Activated T-helper 9 cell treated with anti-CD3 and anti-CD28 coated beads, Interleukin-2, amount 50 U/mL, for 16 hours (primary cell): Measurements from ENCODE around the gene RBM19.
"Not testable (repeated sequence)": the region's sequence is repeated elsewhere in the genome, so short reads cannot be mapped to it uniquely, and the experiment has no call there.

Experiments used
- DNase-seq: peaks from one replicate; pipeline ENCODE4 v3.0.0-alpha.2; 2020; ENCODE audit warnings: low read depth

RBM19 gene

DNA sequence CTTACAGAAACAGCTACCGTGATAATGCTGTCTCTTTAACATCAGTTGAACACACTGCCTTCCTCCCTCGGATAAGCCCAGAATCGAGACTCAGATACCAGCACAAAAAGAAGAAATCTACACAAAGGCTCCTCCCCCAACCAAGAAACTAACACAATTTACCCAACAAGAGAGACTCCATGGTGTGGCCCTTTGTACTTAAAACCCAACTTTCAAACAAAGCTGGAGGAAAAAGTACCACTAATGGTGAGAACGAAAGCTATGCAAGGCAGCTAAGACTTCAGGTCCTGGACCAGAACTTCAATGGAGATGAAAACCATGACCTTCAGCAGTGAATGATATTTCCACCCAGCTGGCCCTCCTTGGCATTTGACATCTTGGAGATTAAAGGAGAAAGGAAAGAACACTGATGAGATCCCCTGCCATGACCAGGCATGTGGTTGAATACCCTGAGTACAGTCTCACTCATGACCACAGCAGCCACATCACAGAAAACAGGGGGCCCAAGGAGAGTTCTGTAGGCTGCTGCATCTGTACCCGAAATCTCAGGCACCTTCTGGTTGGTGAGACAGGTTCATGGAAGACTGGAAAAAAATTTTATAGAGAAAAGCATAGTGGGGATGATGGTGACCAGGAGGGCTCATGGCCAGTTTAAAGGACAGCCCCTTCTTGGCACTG is 36.7 kb downstream of the RBM19 start:
- DNase-seq: no peak

GRCh38 chr12:113926788-113927187 is 39.3 kb downstream of the RBM19 start:
- DNase-seq: no peak

DNA sequence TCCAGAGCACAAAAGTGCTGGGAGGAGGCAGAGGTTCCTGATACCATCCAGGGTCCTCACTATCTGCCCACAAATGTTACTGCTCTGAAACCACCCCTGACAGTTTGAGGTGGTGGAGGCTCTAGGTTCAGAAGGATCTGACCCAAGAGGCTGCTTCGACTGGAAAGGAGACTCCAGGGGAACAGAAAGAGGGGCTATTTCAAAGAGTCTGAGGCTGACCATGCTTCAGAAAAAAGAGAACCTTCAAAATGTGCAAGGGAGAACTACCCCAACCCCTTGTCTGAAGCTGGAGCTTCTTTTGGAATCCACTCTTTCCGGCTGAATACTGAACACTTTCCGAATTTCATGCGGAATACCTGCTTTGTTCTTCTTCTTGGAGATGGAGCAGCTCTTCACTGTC is 41.8 kb downstream of the RBM19 start:
- DNase-seq: no peak

DNA sequence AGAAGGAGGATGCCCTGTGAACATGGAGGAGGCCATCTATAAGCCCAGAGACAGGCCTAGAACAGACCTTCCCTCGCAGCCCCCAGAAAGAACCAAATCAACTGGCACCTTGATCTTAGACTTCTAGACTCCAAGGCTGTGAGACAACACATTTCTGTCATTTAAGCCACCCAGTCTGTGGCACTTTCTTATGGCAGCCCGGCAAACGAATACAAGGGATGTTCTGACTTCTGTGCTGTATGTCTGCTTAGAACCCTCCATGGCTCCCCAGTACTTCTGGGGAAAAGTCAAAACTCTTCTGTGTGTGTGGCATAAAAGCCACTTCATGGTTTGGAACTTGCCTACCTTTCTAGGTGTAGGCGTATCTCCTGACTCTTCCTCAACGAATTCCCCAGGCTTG is 42.9 kb downstream of the RBM19 start:
- DNase-seq: no peak

GRCh38 chr12:113921430-113921829 is 44.7 kb downstream of the RBM19 start:
- no peak for DNase-seq

GRCh38 chr12:113919791-113920190 is 46.3 kb downstream of the RBM19 start:
- no peak for DNase-seq

DNA sequence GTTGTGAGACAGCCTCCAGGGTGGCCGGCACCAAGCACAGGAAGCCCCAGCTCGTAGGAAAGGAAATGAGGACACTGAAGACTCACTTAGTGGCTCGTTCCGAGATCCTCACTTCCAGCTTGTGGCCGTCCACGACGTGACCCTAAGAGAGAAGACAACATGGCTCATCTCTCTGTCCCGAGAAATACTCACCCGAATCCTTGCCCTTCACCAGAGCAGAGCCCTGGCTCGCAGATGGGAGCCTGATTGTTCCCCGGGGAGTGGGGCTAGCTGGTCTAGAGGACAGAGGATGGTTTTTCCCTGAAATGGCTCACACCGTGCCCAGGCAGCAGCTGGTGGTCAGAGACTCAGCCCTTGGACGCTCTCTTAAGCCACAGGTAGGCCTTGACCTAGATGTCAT is 47.8 kb downstream of the RBM19 start:
- no peak for DNase-seq

DNA sequence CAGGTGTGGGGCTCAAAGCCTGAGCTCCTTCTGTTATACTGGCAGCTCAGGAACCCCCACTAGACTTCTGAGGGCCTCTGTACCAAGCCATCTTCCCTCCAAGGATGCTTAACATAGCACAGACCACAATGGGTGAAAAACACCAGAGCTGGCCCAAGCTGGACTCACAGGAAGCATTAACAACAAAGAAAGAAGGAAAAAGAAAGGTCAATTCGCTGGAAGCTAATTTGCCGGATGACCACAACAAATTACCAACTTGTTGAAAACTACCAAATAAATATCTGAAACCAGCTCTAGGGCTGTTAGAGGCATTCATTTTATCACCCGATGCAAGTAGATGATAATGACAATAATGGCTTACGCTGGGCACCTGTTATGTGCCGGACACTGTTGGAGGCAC is 48.7 kb downstream of the RBM19 start:
- no peak for DNase-seq

DNA sequence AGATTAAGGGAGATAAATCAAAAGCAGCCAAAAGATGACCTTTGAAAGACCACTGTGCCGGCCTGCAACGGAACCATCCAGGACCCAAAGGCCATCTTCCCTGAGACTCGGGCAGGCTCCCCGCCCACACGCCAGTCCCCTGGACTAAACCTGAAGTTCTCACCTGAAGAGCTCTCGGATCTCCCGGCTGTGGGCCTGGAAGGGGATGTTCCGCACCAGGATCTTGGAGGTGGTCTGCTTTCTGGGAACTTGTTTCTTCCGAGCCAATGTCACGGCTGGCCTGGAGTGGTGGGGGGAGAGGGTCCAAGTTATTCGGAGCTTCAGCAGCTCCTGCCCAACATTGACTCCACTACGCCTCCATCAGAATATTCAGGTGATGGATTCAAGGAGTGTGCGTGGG is 51.3 kb downstream of the RBM19 start:
- no peak for DNase-seq

DNA sequence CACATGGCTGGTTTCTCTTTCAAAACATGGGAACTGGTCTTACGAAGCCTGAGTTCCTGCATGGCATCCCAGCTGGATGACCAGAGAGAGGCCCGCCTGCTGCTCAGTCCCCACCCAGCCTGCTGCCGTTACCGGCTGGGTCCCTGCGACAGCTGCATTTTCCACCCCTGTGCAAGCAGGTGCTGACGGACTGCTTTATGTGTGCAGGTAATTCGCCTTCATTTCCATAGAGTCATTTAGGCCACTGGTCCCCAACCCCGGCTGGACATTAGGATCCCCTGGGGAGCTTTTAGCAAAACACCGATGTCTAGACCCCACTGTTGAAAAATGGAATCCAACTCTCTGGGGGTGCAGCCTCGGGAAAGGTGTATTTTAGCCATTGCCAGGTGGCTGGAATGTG is 51.9 kb downstream of the RBM19 start:
- no peak for DNase-seq

GRCh38 chr12:113912760-113913329 is 53.3 kb downstream of the RBM19 start:
- DNase-seq: peak; percentile 13

GRCh38 chr12:113911971-113912759 is 54.0 kb downstream of the RBM19 start:
- no peak for DNase-seq

GRCh38 chr12:113910751-113911272 is 55.3 kb downstream of the RBM19 start:
- no peak for DNase-seq

GRCh38 chr12:113909776-113910420 is 56.2 kb downstream of the RBM19 start:
- no peak for DNase-seq

DNA sequence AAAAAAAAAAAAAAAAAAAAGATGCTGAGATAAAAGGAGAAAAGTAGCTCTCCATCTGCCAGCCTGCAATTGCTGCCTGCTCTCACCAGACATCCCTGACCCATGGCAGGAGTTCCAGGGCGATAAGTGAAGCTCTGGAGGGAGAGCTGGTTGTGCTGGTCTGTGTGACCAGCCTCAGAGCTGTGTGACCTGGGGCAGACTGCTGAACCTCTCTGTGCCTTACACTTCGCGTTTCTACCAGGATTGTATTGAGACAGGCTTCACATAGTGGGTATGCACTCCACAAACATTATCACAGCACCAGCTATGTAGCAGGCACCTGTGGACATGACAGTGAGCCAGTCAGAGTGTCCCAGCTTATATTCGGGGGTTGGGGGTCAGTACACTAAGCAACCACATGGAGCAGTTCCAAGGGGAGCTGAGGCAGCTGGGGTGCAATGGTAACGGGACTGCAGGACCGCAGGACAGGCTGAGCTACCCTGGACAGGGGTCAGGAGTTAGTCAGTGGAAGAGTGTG is 57.5 kb downstream of the RBM19 start:
- no peak for DNase-seq

- DNase-seq: no peak
Observed at GRCh38 chr12:113907446-113908180, 58.5 kb downstream of the RBM19 start.

DNA sequence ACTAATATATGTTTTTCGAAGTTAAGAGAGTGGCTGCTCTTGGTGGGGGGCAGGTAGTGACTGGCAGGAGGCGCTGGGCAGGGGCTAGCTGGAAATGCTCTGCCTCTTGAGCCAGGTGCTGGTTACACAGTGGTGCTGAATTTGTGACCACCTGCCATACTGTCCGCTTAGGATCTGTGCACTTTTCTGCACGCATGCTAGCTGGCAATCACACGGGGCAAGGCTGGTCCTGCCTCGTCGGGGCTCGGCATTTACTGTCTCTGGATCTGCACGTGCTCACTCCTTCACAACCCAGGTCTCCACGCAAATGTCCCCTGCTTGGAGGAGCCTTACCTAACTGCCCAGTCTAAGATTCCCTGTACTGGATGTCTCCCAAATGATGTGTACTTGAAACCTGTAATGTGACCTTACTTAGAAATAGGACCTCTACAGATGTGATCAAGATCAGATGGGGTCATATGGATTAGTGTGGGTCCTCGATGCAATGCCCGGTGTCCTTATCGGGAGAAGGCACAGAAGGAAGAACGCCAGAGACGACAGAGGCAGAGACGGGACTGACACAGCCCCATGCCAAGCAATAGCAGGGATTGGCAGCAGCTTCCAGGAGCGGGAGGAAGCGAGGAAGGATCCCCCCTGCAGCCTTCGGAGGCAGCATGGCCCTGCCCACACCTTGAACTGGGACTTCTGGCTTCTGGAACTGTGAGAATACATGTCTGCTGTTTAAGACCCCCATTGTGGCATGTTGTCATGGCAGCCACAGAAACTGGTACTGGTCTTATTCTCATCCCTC is 59.5 kb downstream of the RBM19 start:
- DNase-seq: no peak

DNA sequence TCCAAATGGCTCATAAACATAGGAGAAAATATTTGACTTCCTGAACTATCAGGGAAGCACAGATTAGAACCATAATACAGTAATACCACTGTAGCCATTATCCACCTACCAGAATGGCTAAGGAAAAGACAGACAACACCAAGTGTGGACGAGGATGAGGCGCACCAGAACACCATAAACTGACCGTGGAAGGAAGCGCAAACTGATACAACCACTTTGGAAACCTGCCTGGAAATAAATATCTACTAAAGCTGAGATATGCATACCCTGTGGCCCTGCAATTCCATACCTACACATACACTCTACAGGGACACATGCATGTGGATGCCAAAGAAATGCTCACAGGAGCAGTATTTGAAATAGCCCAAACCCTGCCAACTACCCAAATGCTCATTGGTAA is 60.3 kb downstream of the RBM19 start:
- DNase-seq: no peak

DNA sequence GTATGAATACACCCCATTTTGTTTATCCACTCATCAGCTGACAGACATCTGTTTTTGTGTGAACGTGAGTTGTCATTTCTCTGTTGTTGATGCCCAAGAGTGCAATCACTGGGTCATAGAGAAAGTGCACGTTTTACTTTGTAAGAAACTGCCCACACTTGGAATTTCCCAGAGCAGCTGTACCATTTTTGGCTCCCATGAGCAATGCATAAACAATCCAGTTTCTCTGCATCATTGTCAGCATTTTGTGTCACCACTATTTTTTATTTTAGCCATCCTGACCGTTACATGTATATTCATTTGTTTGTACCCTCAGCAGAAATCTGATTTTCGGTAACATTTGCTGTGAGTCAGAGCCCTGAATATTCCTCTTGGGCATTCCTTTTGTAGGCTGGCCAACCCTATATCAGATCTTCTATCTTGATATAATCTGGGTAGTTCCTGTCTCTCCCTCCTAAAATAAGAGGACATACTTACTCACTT is 62.7 kb downstream of the RBM19 start:
- DNase-seq: no peak

DNA sequence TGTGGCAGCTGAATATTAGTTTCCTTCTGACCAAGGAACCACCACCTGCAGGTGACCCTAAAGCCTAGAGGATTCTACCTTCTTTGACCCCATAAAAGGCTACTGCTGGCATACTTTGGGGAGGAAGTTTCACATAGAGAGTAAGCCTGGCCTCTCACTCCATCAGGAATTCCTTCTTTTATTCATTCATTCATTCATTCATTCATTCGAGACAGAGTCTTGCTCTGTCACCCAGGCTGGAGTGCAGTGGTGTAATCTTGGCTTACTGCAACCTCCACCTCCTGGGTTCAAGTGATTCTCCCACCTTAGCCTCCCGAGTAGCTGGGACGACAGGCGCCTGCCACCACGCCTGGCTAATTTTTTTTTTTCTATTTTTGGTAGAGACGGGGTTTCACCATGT is 64.8 kb downstream of the RBM19 start:
- not testable (repeated sequence) for DNase-seq

DNA sequence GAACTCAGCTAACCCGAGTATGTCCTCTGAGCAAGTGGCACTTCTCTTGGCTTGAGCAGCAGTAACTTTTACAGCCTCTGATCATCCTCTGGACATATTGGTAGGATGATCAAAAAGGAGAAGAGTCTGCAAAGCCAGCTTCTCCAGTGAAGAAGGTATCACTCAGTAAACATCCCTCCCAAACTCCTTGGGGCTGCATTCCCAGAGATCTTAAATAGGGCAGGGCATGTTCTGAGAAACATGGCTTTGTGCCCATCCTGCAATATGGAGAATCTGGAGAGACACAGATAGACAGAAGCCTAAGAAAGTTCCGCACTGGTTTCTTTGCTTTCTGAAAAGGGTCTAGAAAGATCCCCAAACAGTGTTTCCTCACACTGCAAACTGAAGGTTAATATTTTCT is 65.4 kb downstream of the RBM19 start:
- no peak for DNase-seq
